Gastrocnemius medialis (tissue), 4 donors: ENCODE measurements around the gene IL1R1. TPM values are rescaled to one million over a fixed set of nuclear protein-coding genes. Genes with fewer than 3 reads are reported as not detected.

ENCODE experiments used
- ATAC-seq, 2 donors: fragments of 150-250 bp; one replicate each; pipeline ENCODE4 v1.9.1; 2016
- DNase-seq, 2 donors: peaks; one replicate each; pipeline ENCODE4 v3.0.0-alpha.2; 2019
- H3K27ac ChIP-seq, 4 donors: fragments of 200-600 bp; sonication (generic); 1 replicate in 1 of 4; 2 replicates in 3 of 4; pipeline ENCODE4 v1.5.1; 2016 to 2018; ENCODE audit warnings: mild to moderate bottlenecking in 2 of 4, moderate library complexity in 1 of 4
- H3K27me3 ChIP-seq, 3 donors: fragments of 200-600 bp; sonication (generic) in 2 of 3; 1 replicate in 1 of 3; 2 replicates in 2 of 3; pipeline versions ENCODE4 v1.5.1 to v1.6.0; 2016 to 2019; ENCODE audit warnings: mild to moderate bottlenecking in 1 of 3, moderate library complexity in 1 of 3
- H3K36me3 ChIP-seq, 2 donors: fragments of 200-600 bp; sonication (generic) in 1 of 2; one replicate each; pipeline ENCODE4 v1.5.1; 2017 to 2018
- H3K4me1 ChIP-seq, 2 donors: fragments of 200-600 bp; sonication (generic) in 1 of 2; one replicate each; pipeline ENCODE4 v1.5.1; 2016 to 2017; ENCODE audit warnings: mild to moderate bottlenecking in 2 of 2
- H3K4me3 ChIP-seq, 4 donors: fragments of 200-600 bp; sonication (generic) in 3 of 4; 1 replicate in 1 of 4; 2 replicates in 3 of 4; pipeline ENCODE4 v1.5.1; 2016 to 2019; ENCODE audit warnings: mild to moderate bottlenecking in 2 of 4
- H3K9me3 ChIP-seq, 3 donors: fragments of 200-600 bp; sonication (generic) in 2 of 3; 1 replicate in 1 of 3; 2 replicates in 2 of 3; pipeline ENCODE4 v1.5.1; 2016 to 2019
- CTCF ChIP-seq, 5 experiments: fragments of 450-650 bp in 3 of 5; fragments of 200-600 bp in 2 of 5; sonication (generic) in 2 of 5; IDR thresholded peaks in 4 of 5; conservative IDR thresholded peaks in 1 of 5; 1 replicate in 4 of 5; 2 replicates in 1 of 5; pipeline ENCODE4 v1.5.1; 2016 to 2019; ENCODE audit warnings: antibody characterized with exemption in 5 of 5, mild to moderate bottlenecking in 3 of 5, moderate library complexity in 3 of 5
- POLR2A ChIP-seq, 2 donors: fragments of 450-650 bp; IDR thresholded peaks; one replicate each; pipeline ENCODE4 v1.6.1; 2017; ENCODE audit warnings: antibody characterized with exemption in 2 of 2, mild to moderate bottlenecking in 2 of 2, moderate library complexity in 2 of 2
- in situ Hi-C, 4 donors: fragments of 200-750 bp; cut with MboI; loops; one replicate each; pipeline versions ENCODE4 v1.15.0 to v1.8.0; 2017; ENCODE audit warnings: low sequenced_read_pairs in 4 of 4
- intact Hi-C: fragments of 100-400 bp; cut with DNase I; formaldehyde crosslinking; loops from one replicate; pipeline ENCODE4 v1.15.1; 2023; ENCODE audit warnings: low total_unique reads
- total RNA-seq, 4 donors: library from RNA; depleted of rRNA; stranded (reverse); fragments of >200 nt; gene quantifications; one replicate each; pipeline versions ENCODE4 v1.1.0 to v1.2.3, GENCODE V29; 2016

Gene IL1R1
- total RNA-seq, 4 donors from 2014 or later = 17.6 to 23.3 (median 19.3) TPM

GRCh38 chr2:102206666-102207341, 64.3 kb downstream of the IL1R1 start:
- TF ChIP-seq CTCF (IDR thresholded peaks at IDR 0.05 in 4 of 5, conservative IDR thresholded peaks at IDR 0.05 in 1 of 5) = no peak
- no peak for TF ChIP-seq POLR2A (IDR thresholded peaks at IDR 0.05)
- Histone ChIP-seq H3K4me3 (no peak overlapping the region), H3K4me1 (no peaks in the 10 kb centered on the region), H3K27ac (no peak overlapping the region), H3K36me3 (no peaks in the 10 kb centered on the region), H3K9me3 (no peaks in the 10 kb centered on the region), H3K27me3 (no peaks in the 10 kb centered on the region)
- intact Hi-C loops = no loop called here
- in situ Hi-C loops = no loop called here
- DNase-seq (no peak), ATAC-seq (no peak)

GRCh38 chr2:102208774-102209173, 66.2 kb downstream of the IL1R1 start:
- no peak overlapping the region for H3K4me3 ChIP-seq
- no peak overlapping the region for H3K27ac ChIP-seq
- no peaks in the 10 kb centered on the region for H3K9me3 ChIP-seq
- intact Hi-C loops = no loop called here
- TF ChIP-seq CTCF (IDR thresholded peaks at IDR 0.05 in 4 of 5, conservative IDR thresholded peaks at IDR 0.05 in 1 of 5) (no peak), POLR2A (IDR thresholded peaks at IDR 0.05) (no peak)
- no peak for DNase-seq
- in situ Hi-C loops = no loop called here
- no peak for ATAC-seq
- H3K4me1 ChIP-seq = no peaks in the 10 kb centered on the region
- no peaks in the 10 kb centered on the region for H3K27me3 ChIP-seq
- no peaks in the 10 kb centered on the region for H3K36me3 ChIP-seq

GRCh38 chr2:102209474-102209873, 66.9 kb downstream of the IL1R1 start:
- H3K4me3 ChIP-seq = no peak overlapping the region
- ATAC-seq (no peak), DNase-seq (no peak)
- H3K36me3 ChIP-seq = no peaks in the 10 kb centered on the region
- no peaks in the 10 kb centered on the region for H3K4me1 ChIP-seq
- no peaks in the 10 kb centered on the region for H3K27me3 ChIP-seq
- H3K9me3 ChIP-seq = no peaks in the 10 kb centered on the region
- in situ Hi-C loops (no loop called here), intact Hi-C loops (no loop called here)
- TF ChIP-seq CTCF (IDR thresholded peaks at IDR 0.05 in 4 of 5, conservative IDR thresholded peaks at IDR 0.05 in 1 of 5) (no peak), POLR2A (IDR thresholded peaks at IDR 0.05) (no peak)
- H3K27ac ChIP-seq = no peak overlapping the region

- peak overlapping the region in 1 of 4 donors; percentile 29 for H3K4me3 ChIP-seq
- H3K27me3 ChIP-seq = no peaks in the 10 kb centered on the region
- intact Hi-C loops = no loop called here
- no peak for ATAC-seq
- in situ Hi-C loops = no loop called here
- no peak overlapping the region for H3K27ac ChIP-seq
- H3K36me3 ChIP-seq = no peaks in the 10 kb centered on the region
- DNase-seq = no peak
- H3K4me1 ChIP-seq = no peaks in the 10 kb centered on the region
- TF ChIP-seq POLR2A (IDR thresholded peaks at IDR 0.05) = no peak
- TF ChIP-seq CTCF (IDR thresholded peaks at IDR 0.05 in 4 of 5, conservative IDR thresholded peaks at IDR 0.05 in 1 of 5) = no peak
- peaks cover 0 to 4% (median 0%) of the 10 kb centered on the region in 3 donors for H3K9me3 ChIP-seq
These were observed 74.5 kb downstream of the IL1R1 start for GRCh38 chr2:102217032-102217431.
